HepG2 (cell line): ENCODE results near the gene TNFAIP8L2. TPM values are rescaled to one million over a fixed set of nuclear protein-coding genes. Genes with fewer than 3 reads are reported as not detected.

ENCODE experiments used
- ARID5B ChIP-seq: IDR thresholded peaks from 2 replicates; pipeline ENCODE4 v1.4.0; 2020; ENCODE audit warnings: mild to moderate bottlenecking, missing genetic modification reagents
- FOXK1 ChIP-seq: sonication (generic); formaldehyde crosslinking; IDR thresholded peaks from 2 replicates; pipeline ENCODE4 v1.4.0; 2020; ENCODE audit warnings: low read depth, missing genetic modification reagents, borderline replicate concordance
- FOXP1 ChIP-seq, 2 experiments: fragments of 450-650 bp in 1 of 2; IDR thresholded peaks; 2 replicates each; pipeline ENCODE4 v1.6.1; 2017 to 2018; ENCODE audit warnings: antibody characterized with exemption in 1 of 2
- HNF4G ChIP-seq, 2 experiments: sonication (generic) in 1 of 2; formaldehyde crosslinking in 1 of 2; IDR thresholded peaks; 2 replicates each; pipeline versions ENCODE4 v1.4.0 to v1.6.1; 2011 to 2020; ENCODE audit warnings: borderline replicate concordance in 2 of 2, low read depth in 2 of 2, mild to moderate bottlenecking in 2 of 2, low read length in 1 of 2, missing genetic modification reagents in 1 of 2, moderate library complexity in 1 of 2
- KDM6A ChIP-seq: IDR thresholded peaks from 2 replicates; pipeline ENCODE4 v1.6.1; 2016; ENCODE audit warnings: low read depth
- KLF16 ChIP-seq, 2 experiments: sonication (generic) in 1 of 2; formaldehyde crosslinking in 1 of 2; IDR thresholded peaks; 2 replicates each; pipeline versions ENCODE4 v1.6.1 to v1.8.0; 2016 to 2023; ENCODE audit warnings: missing genetic modification reagents in 2 of 2, missing compliant biosample characterization in 1 of 2
- MIXL1 ChIP-seq: IDR thresholded peaks from 2 replicates; pipeline ENCODE4 v1.6.1; 2016
- NCOR1 ChIP-seq: fragments of 200-600 bp; sonication (generic); IDR thresholded peaks from 2 replicates; pipeline ENCODE4 v1.7.0; 2017; ENCODE audit warnings: antibody characterized with exemption, low read length, borderline replicate concordance
- PITX1 ChIP-seq: sonication (generic); formaldehyde crosslinking; IDR thresholded peaks from 2 replicates; pipeline ENCODE4 v1.5.1; 2020; ENCODE audit warnings: mild to moderate bottlenecking, missing genetic modification reagents
- SOX5 ChIP-seq: IDR thresholded peaks from 2 replicates; pipeline ENCODE4 v1.6.1; 2016; ENCODE audit warnings: borderline replicate concordance
- THAP11 ChIP-seq: IDR thresholded peaks from 2 replicates; pipeline ENCODE4 v1.6.1; 2016; ENCODE audit warnings: missing biosample characterization, missing genetic modification reagents
- ZBTB7B ChIP-seq: sonication (generic); formaldehyde crosslinking; IDR thresholded peaks from 2 replicates; pipeline ENCODE4 v1.4.0; 2020; ENCODE audit warnings: missing genetic modification reagents
- ZMYM4 ChIP-seq: sonication (generic); formaldehyde crosslinking; IDR thresholded peaks from 2 replicates; pipeline ENCODE4 v1.8.1; 2023; ENCODE audit warnings: mild to moderate bottlenecking, missing genetic modification reagents
- ZNF362 ChIP-seq: sonication (generic); formaldehyde crosslinking; IDR thresholded peaks from 2 replicates; pipeline ENCODE4 v1.4.0; 2020; ENCODE audit warnings: missing genetic modification reagents, mild to moderate bottlenecking, borderline replicate concordance
- ZNF468 ChIP-seq: sonication (generic); formaldehyde crosslinking; IDR thresholded peaks from 2 replicates; pipeline ENCODE4 v1.8.0; 2022; ENCODE audit warnings: mild to moderate bottlenecking, moderate library complexity, missing genetic modification reagents
- ZSCAN22 ChIP-seq: sonication (generic); formaldehyde crosslinking; IDR thresholded peaks from 2 replicates; pipeline ENCODE4 v1.4.0; 2020; ENCODE audit warnings: mild to moderate bottlenecking, missing genetic modification reagents
- ZSCAN25 ChIP-seq: sonication (generic); formaldehyde crosslinking; IDR thresholded peaks from 2 replicates; pipeline ENCODE4 v1.8.0; 2022; ENCODE audit warnings: mild to moderate bottlenecking, missing genetic modification reagents
- polyA plus RNA-seq, 8 experiments: library from polyadenylated mRNA; depleted of rRNA in 3 of 8; stranded (reverse) in 7 of 8; unstranded in 1 of 8; fragments of >200 nt; fragmentation: Illumina TruSeq in 4 of 8; extraction: Trizol in 4 of 8; gene quantifications; 2 replicates each; pipeline versions ENCODE4 v1.2.1 to v1.2.3, GENCODE V29; 2011 to 2016; ENCODE audit warnings: low read depth in 4 of 8, missing spikeins in 1 of 8, mixed read lengths in 1 of 8; ENCODE audit not compliant: insufficient read depth in 1 of 8
- total RNA-seq, 5 experiments: library from RNA; depleted of rRNA; stranded (reverse); fragments of >200 nt; fragmentation: Illumina TruSeq; extraction: Trizol; gene quantifications; 2 replicates each; pipeline ENCODE4 v1.2.3, GENCODE V29; 2016; ENCODE audit warnings: low read depth in 1 of 5

Gene TNFAIP8L2
- total and polyA plus RNA-seq, 2 of the 13 experiments (the other 11 are each of a cell fraction or from before 2014, with no cell fraction given): not detected

GRCh38 chr1:151147665-151148064 is 8.8 kb upstream of the TNFAIP8L2 start (continued):
- TF ChIP-seq HNF4G (IDR thresholded peaks at IDR 0.05; ENCODE audit: borderline replicate concordance, low read depth, low read length) (peak; percentile 60; the same call in 1 of the 2 replicates), HNF4G (CRISPR knock-in tag; IDR thresholded peaks at IDR 0.05; ENCODE audit: borderline replicate concordance, low read depth) (no peak; the same call in 1 of the 2 replicates), ZSCAN25 (0 out of 2 replicates have a peak, but pooled peaks have one; percentile 8), FOXK1 (CRISPR knock-in tag) (peak; percentile 55; the same call in 1 of the 2 replicates), ZSCAN22 (CRISPR knock-in tag) (no peak), ZMYM4 (peak; percentile 18; the same call in 1 of the 2 replicates), SOX5 (CRISPR knock-in tag) (no peak), KDM6A (CRISPR knock-in tag) (0 out of 2 replicates have a peak, but pooled peaks have one; percentile 40), FOXP1 (IDR thresholded peaks at IDR 0.05) (0 out of 2 replicates have a peak, but pooled peaks have one; percentile 8), FOXP1 (CRISPR knock-in tag; IDR thresholded peaks at IDR 0.05) (peak; percentile 65), ZNF468 (CRISPR knock-in tag) (no peak), MIXL1 (CRISPR knock-in tag) (peak; percentile 50; the same call in 1 of the 2 replicates), ZNF362 (CRISPR knock-in tag) (0 out of 2 replicates have a peak, but pooled peaks have one; percentile 15), KLF16 (CRISPR knock-in tag; IDR thresholded peaks at IDR 0.05) (no peak), THAP11 (CRISPR knock-in tag) (peak; percentile 35; the same call in 1 of the 2 replicates), PITX1 (peak; percentile 48; the same call in 1 of the 2 replicates), ARID5B (CRISPR knock-in tag) (0 out of 2 replicates have a peak, but pooled peaks have one; percentile 17), ZBTB7B (CRISPR knock-in tag) (peak; percentile 47; the same call in 1 of the 2 replicates), NCOR1 (peak; percentile 34; the same call in 1 of the 2 replicates)
